Measurements from ENCODE around the gene ZNF792. TPM values are rescaled to one million over a fixed set of nuclear protein-coding genes. Genes with fewer than 3 reads are reported as not detected.
A peak's percentile ranks its signal among the peaks of the same experiment; 100 is the strongest.
"Not testable (repeated sequence)": the region's sequence is repeated elsewhere in the genome, so short reads cannot be mapped to it uniquely, and the experiment has no call there.

The ZNF792 gene
- total RNA-seq, 1 experiment from 2014 or later = 6.7 TPM

- in situ Hi-C loops (cut with HindIII; ENCODE audit: low pct_unique_long_range_greater_than_20kb, low sequenced_read_pairs) = no loop called here
Measured at GRCh38 chr19:34953092-34953491, 10.9 kb downstream of the ZNF792 start.

GRCh38 chr19:34943861-34944573 lies 20.0 kb downstream of the ZNF792 start:
- in situ Hi-C loops (cut with HindIII; ENCODE audit: low pct_unique_long_range_greater_than_20kb, low sequenced_read_pairs) = no loop called here
- no peak for DNase-seq (ENCODE audit: low read depth)

More at GRCh38 chr19:34953092-34953491, 10.9 kb downstream of the ZNF792 start:
- no peak for DNase-seq (ENCODE audit: low read depth)

DNA sequence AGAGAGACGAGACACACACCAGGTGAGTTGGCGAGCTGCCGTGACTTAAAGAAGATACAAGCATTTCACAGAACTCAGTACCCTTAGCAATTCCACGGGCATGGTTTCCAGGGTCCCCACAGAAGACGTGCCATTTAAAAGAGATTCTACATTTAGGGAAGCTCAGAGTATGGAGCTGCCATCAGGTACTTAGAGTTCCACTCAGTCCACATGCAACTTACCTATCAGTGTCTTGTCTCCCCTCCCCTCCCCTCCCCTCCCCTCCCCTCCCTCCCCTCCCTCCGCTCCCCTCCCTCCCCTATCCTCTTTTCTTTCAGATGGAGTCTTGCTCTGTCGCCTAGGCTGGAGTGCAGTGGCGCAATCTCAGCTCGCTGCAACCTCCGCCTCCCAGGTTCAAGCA lies 25.1 kb downstream of the ZNF792 start:
- in situ Hi-C loops (cut with HindIII; ENCODE audit: low pct_unique_long_range_greater_than_20kb, low sequenced_read_pairs) = no loop called here

DNA sequence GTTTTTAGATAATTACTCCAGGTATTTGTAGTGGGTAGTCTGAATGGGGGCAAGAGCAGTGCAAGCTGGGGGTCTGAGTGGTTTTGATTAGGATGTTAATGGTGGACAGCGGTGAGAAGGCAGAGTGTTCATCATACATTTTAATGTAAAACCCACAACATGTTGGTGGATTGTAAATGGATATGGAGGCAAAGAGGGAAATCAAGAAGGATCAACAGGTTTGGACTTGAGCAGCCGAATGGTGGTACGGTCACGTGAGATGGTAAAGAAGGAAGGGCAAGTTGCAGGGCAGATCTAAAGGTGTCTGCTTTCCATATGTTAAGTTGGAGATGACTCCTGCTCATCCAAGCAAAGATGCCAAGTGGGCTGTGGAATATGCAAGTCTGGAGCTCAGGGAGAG lies 27.8 kb downstream of the ZNF792 start:
- no peak for DNase-seq (ENCODE audit: low read depth)
- in situ Hi-C loops (cut with HindIII; ENCODE audit: low pct_unique_long_range_greater_than_20kb, low sequenced_read_pairs) = no loop called here

More for the DNA sequence above, 25.1 kb downstream of the ZNF792 start:
- no peak for DNase-seq (ENCODE audit: low read depth)

GRCh38 chr19:34932494-34932893 lies 31.5 kb downstream of the ZNF792 start:
- in situ Hi-C loops (cut with HindIII; ENCODE audit: low pct_unique_long_range_greater_than_20kb, low sequenced_read_pairs) = no loop called here
- no peak for DNase-seq (ENCODE audit: low read depth)

DNA sequence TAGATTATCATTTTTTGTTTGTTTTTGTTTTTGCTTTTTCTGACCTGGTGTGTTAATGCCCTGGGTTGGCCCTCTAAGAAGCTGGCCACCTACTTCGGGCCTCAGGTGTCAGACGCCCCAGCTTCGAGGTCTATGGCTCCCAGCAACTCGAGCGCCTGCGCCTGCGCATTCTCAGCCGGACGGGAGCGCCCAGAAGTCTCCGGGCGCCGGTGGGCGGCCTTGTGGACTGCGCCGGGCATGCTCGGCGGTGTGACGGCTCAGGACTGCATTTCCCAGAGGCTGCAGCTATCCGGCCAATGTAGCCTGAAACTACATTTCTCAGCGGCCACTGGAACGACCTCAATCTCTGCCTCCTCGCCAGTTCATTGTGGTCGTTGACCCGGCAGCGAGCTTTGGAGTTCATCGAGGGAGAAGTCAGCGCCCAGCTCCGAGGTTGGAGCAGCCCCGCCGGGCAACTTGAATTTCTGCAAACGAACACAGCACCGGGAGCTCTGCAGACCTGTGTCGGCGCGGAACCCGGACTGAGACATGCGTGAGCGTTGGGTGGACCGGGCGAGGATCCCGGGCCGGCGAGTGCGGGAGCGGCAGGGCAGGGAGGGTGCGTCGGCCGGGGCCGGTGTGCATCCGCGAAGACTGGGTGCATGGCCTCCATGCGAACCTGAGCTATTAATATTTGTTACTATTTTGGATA lies 37.2 kb downstream of the ZNF792 start, which contains the start of gene ZNF30:
ZNF30 (plus strand) TSS at position 219 of the 691 bp plus-strand sequence. CDS start 3,045 bp downstream, outside the sequence.
- in situ Hi-C loops (cut with HindIII; ENCODE audit: low pct_unique_long_range_greater_than_20kb, low sequenced_read_pairs) = no loop called here
- DNase-seq (ENCODE audit: low read depth) = peak; percentile 85

GRCh38 chr19:34926361-34926684 lies 37.7 kb downstream of the ZNF792 start:
- in situ Hi-C loops (cut with HindIII; ENCODE audit: low pct_unique_long_range_greater_than_20kb, low sequenced_read_pairs) = no loop called here

DNA sequence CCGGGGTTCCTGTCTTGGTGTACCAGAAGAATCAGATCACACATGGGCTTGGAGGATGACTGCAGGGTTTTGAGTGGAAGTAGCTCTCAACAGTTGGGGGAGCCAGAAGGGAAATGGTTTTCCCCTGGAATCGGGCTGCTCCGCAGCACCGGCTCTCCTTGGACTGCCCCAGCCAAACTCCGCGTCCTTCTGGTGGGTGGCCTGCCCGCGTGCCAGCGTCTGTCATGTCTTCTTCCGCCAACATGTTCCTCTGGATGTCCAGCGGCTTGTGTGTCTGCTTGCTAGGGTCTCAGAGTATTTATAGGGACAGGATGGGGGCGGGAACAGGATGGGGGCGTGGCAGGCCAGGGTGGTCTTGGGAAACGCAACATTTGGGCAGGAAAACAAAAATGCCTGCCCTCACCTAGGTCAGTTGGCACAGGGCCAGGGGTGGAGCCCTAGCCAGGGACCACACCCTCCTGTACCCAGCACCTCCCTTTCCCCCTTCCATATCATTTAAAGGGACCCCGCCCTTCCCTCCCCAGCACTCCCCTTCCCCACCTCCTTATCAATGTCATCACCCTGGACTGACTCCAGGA lies 38.7 kb downstream of the ZNF792 start:
- in situ Hi-C loops (cut with HindIII; ENCODE audit: low pct_unique_long_range_greater_than_20kb, low sequenced_read_pairs) = no loop called here
- DNase-seq (ENCODE audit: low read depth) = no peak

More at GRCh38 chr19:34926361-34926684, 37.7 kb downstream of the ZNF792 start:
- no peak for DNase-seq (ENCODE audit: low read depth)

GRCh38 chr19:34920090-34920786 lies 43.8 kb downstream of the ZNF792 start:
- DNase-seq (ENCODE audit: low read depth); in situ Hi-C loops (cut with HindIII; ENCODE audit: low pct_unique_long_range_greater_than_20kb, low sequenced_read_pairs): not testable (repeated sequence)

DNA sequence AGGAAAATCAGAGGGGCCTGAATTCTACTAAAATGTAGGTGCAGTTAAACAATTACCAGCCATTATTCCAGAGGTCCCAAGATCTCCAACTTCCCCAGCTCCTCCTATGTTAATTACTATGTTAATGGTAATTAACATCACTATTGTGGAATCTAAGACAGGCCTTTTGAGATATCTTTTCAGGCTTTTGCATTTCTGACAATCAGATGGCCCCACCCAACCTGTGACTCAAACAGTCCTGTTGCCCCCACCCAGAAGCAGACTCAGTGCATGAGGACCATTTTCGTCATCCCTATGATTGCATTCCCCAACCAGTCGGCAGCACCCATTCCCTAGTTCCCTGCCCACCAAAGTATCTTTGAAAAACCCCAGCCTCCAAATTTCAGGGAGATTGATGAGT lies 45.8 kb downstream of the ZNF792 start:
- in situ Hi-C loops (cut with HindIII; ENCODE audit: low pct_unique_long_range_greater_than_20kb, low sequenced_read_pairs) = no loop called here
- no peak for DNase-seq (ENCODE audit: low read depth)

GRCh38 chr19:34917144-34917543 lies 46.9 kb downstream of the ZNF792 start:
- in situ Hi-C loops (cut with HindIII; ENCODE audit: low pct_unique_long_range_greater_than_20kb, low sequenced_read_pairs) = not testable (repeated sequence)

DNA sequence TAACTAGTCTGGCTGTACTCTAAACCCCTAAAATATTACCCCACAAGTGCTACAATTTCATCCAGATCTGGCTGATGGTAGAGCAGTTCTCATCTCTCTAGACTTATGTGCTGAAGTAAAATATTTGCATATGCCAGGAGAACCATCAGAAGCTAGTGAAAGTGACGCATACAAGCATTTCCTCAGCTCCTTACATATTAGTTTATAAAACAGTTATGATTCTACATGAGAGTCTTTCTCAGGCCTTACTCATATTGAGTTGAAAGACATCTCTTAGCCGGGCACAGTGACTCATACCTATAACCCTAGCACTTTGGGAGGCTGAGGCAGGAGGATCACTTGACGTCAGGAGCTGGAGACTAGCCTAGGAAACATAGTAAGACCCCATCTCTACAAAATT lies 53.3 kb downstream of the ZNF792 start:
- in situ Hi-C loops (cut with HindIII; ENCODE audit: low pct_unique_long_range_greater_than_20kb, low sequenced_read_pairs) = no loop called here
- no peak for DNase-seq (ENCODE audit: low read depth)

More at GRCh38 chr19:34917144-34917543, 46.9 kb downstream of the ZNF792 start:
- DNase-seq (ENCODE audit: low read depth) = not testable (repeated sequence)

Other genes starting within 250 kb of the ZNF792 start
- 9.7 and 10.6 TPM in 2 replicates for gene ZNF181, start 230.0 kb downstream of the ZNF792 start, total RNA-seq (2014; rRNA removed; shearing (Covaris generic); ENCODE audit: low replicate concordance)
- 11.7 and 26.0 TPM in 2 replicates for gene ZNF599, start 191.0 kb downstream of the ZNF792 start, total RNA-seq (2014; rRNA removed; shearing (Covaris generic); ENCODE audit: low replicate concordance)
- 0.23 and 2.7 TPM in 2 replicates for gene ZNF30, start 37.3 kb downstream of the ZNF792 start, total RNA-seq (2014; rRNA removed; shearing (Covaris generic); ENCODE audit: low replicate concordance)
- gene GRAMD1A, start 36.1 kb upstream of the ZNF792 start, total RNA-seq (2014; rRNA removed; shearing (Covaris generic); ENCODE audit: low replicate concordance) = 32.8 and 44.9 TPM in 2 replicates
- gene SCN1B, start 66.2 kb upstream of the ZNF792 start, total RNA-seq (2014; rRNA removed; shearing (Covaris generic); ENCODE audit: low replicate concordance) = 3.3 and 4.3 TPM in 2 replicates
- 0.84 TPM in 1 of 2 replicates, not detected in the other for gene HPN, start 77.5 kb upstream of the ZNF792 start, total RNA-seq (2014; rRNA removed; shearing (Covaris generic); ENCODE audit: low replicate concordance)
- gene FXYD3, start 151.6 kb upstream of the ZNF792 start, total RNA-seq (2014; rRNA removed; shearing (Covaris generic); ENCODE audit: low replicate concordance) = not detected in 2 replicates
- gene LGI4, start 170.8 kb upstream of the ZNF792 start, total RNA-seq (2014; rRNA removed; shearing (Covaris generic); ENCODE audit: low replicate concordance) = 0.29 TPM in 1 of 2 replicates, not detected in the other
- not detected in 2 replicates for gene FXYD1, start 174.6 kb upstream of the ZNF792 start, total RNA-seq (2014; rRNA removed; shearing (Covaris generic); ENCODE audit: low replicate concordance)
- gene FXYD7, start 179.0 kb upstream of the ZNF792 start, total RNA-seq (2014; rRNA removed; shearing (Covaris generic); ENCODE audit: low replicate concordance) = not detected in 2 replicates
- gene FXYD5, start 190.5 kb upstream of the ZNF792 start, total RNA-seq (2014; rRNA removed; shearing (Covaris generic); ENCODE audit: low replicate concordance) = 43.7 and 51.5 TPM in 2 replicates